ENCODE results near the gene DRD2.

- no peak for TF ChIP-seq CTCF (tag by site-specific recombination; IDR thresholded peaks at IDR 0.05)
- no peak for TF ChIP-seq ZNF629 (tag by site-specific recombination; IDR thresholded peaks at IDR 0.05)
- TF ChIP-seq ZNF140 (tag by site-specific recombination; IDR thresholded peaks at IDR 0.05): no peak
- TF ChIP-seq ZNF558 (tag by site-specific recombination; IDR thresholded peaks at IDR 0.05): no peak
- no peak for TF ChIP-seq ZBTB8A (tag by site-specific recombination; IDR thresholded peaks at IDR 0.05)
- TF ChIP-seq ZNF18 (tag by site-specific recombination; IDR thresholded peaks at IDR 0.05): no peak
These were observed 43.7 kb upstream of the DRD2 start for GRCh38 chr11:113518716-113519495.

All from HEK293 (cell line).